Bronchial epithelial cell (primary cell): Measurements from ENCODE around the gene URAD. TPM values are rescaled to one million over a fixed set of nuclear protein-coding genes. Genes with fewer than 3 reads are reported as not detected.

Experiments used
- DNase-seq: peaks from one replicate; pipeline ENCODE4 v3.0.0-alpha.2; 2010; ENCODE audit warnings: low read depth
- FAIRE-seq: peaks from 2 replicates; lab custom pipeline; 2011; peaks lifted over from hg19 to GRCh38; lab: Jason Lieb, UNC
- H3K27me3 ChIP-seq: 2 replicates; pipeline ENCODE4 v1.5.1; 2011; ENCODE audit warnings: low read length; ENCODE audit not compliant: control insufficient read depth, insufficient read depth
- H3K36me3 ChIP-seq: 2 replicates; pipeline ENCODE4 v1.5.1; 2011; ENCODE audit warnings: low read length; ENCODE audit not compliant: control insufficient read depth, insufficient read depth
- H3K4me3 ChIP-seq: 2 replicates; pipeline ENCODE4 v1.5.1; 2011; ENCODE audit warnings: mild to moderate bottlenecking, low read depth, low read length, control low read depth
- CTCF ChIP-seq: IDR thresholded peaks from 2 replicates; pipeline ENCODE4 v1.5.1; 2011; ENCODE audit warnings: mild to moderate bottlenecking, moderate library complexity, low read length, control low read depth, inconsistent platforms; ENCODE audit not compliant: insufficient read depth, severe bottlenecking
- total RNA-seq: library from RNA; depleted of rRNA; stranded (reverse); fragments of >200 nt; gene quantifications from 2 replicates; pipeline ENCODE4 v1.2.1, GENCODE V29; 2014

URAD gene
- total RNA-seq, 1 donor from 2014 or later, result not detected

- H3K4me3 ChIP-seq, result no peak overlapping the region
- H3K36me3 ChIP-seq, result no peaks in the 10 kb centered on the region
- peak; percentile 46 for TF ChIP-seq CTCF
- FAIRE-seq (no peak), DNase-seq (peak; percentile 19)
- H3K27me3 ChIP-seq, result peaks cover 40% of the 10 kb centered on the region
Observed at GRCh38 chr13:27960362-27961226, 27.9 kb downstream of the URAD start.

DNA sequence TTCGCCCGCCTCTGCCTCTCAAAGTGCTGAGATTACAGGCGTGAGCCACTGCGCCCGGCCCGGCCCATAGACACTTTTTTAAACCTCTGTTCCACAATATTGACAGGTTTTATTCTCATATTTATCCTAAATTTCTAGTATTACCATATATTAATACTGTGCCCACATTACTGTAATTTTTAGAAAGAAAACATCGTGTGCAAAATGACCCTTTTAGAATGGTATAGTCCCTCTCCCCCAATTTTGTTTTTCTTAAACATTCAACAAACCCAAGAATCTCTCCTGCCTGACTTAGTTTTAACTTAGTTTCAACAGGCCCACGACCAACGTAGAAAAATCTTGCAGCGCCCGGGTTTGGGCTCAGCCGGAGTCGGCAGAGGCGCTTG is 28.5 kb downstream of the URAD start:
- DNase-seq (no peak), FAIRE-seq (no peak)
- Histone ChIP-seq H3K36me3 (no peaks in the 10 kb centered on the region), H3K4me3 (no peak overlapping the region), H3K27me3 (peaks cover 38% of the 10 kb centered on the region)
- no peak for TF ChIP-seq CTCF

DNA sequence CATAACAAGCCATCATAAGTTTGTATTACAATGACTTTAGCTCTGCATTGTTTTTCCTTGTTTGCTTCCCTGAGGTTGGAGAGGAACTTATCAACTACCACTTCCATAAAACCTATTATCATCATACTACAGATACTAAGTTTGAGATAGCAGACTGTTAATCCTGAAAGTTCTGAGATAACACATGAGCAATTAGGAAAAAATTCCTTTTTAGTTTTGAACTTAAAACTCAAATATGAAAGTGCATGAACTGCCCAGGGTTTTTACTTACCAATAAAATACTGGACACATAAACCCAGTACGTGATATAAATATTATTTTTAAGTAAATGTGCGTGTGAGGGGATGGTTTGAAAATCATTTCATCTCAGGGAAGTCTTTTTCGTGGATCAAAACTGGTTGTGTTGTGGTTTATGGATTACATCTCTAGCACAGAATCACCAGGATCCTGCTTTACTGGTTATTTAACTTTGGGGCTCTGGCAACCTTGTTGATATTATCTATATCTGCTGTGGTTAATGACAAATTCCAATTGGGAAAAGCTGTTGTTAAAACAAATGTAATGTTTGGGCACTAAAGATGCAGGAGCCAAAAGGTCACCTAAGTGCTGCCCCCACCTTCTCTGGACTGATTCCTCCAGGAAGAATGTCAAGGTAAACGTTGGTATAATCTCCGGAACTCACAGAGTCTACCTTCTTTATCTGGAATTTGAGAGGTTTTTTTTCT is 31.8 kb downstream of the URAD start:
- Histone ChIP-seq H3K36me3 (no peaks in the 10 kb centered on the region), H3K4me3 (no peak overlapping the region), H3K27me3 (peaks cover 43% of the 10 kb centered on the region)
- FAIRE-seq, result no peak
- no peak for DNase-seq
- TF ChIP-seq CTCF, result no peak

DNA sequence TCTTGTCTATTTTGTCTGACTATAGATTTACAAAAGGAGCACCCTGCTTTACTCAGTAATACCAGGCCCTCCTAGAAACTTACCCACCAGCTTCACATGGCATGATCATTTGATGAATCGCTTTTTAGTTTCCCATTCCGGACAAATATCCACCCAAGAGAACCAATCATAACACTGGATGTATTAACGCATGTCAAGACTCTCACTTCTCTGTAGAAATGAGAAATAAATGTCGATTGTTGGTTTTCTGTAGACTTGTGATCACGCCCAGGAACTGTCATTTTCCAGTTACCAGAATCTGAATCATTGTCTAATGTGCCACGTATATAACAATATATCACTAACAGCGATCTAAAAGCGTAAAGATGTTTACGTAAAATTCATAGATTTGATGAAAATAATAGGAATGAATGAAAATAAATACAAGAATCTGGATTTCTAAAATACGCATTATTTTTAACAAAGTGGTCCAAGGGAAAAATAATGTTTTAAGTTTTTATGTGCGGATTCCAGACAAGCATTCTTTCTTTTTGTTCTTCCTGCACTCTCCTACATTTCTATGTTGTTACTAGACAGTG is 33.4 kb downstream of the URAD start:
- DNase-seq (no peak), FAIRE-seq (no peak)
- Histone ChIP-seq H3K27me3 (peaks cover 31% of the 10 kb centered on the region), H3K4me3 (no peak overlapping the region), H3K36me3 (no peaks in the 10 kb centered on the region)
- no peak for TF ChIP-seq CTCF

GRCh38 chr13:27954406-27954851 is 34.1 kb downstream of the URAD start:
- no peak for TF ChIP-seq CTCF
- no peaks in the 10 kb centered on the region for H3K36me3 ChIP-seq
- FAIRE-seq (no peak), DNase-seq (no peak)
- H3K4me3 ChIP-seq, result peak overlapping the region; percentile 39
- peaks cover 27% of the 10 kb centered on the region for H3K27me3 ChIP-seq
